Vagina (tissue), 2 donors: ENCODE data around the gene KIF1A.

Experiments used
- CTCF ChIP-seq, 3 experiments: fragments of 450-650 bp in 2 of 3; fragments of 200-600 bp in 1 of 3; sonication (generic) in 1 of 3; IDR thresholded peaks; one replicate each; pipeline ENCODE4 v1.5.1; 2017 to 2019; ENCODE audit warnings: antibody characterized with exemption in 3 of 3, mild to moderate bottlenecking in 2 of 3, moderate library complexity in 2 of 3
- POLR2A ChIP-seq, 2 donors: fragments of 450-650 bp; IDR thresholded peaks; one replicate each; pipeline ENCODE4 v1.6.1; 2017; ENCODE audit warnings: antibody characterized with exemption in 2 of 2, mild to moderate bottlenecking in 2 of 2, moderate library complexity in 2 of 2
- POLR2AphosphoS5 ChIP-seq, 2 donors: sonication (generic); formaldehyde crosslinking; IDR thresholded peaks; one replicate each; pipeline ENCODE4 v1.9.0; 2017; ENCODE audit warnings: antibody characterized with exemption in 2 of 2, mild to moderate bottlenecking in 2 of 2, low read depth in 1 of 2; ENCODE audit not compliant: insufficient read depth in 1 of 2

GRCh38 chr2:240858871-240859270, 38.9 kb upstream of the KIF1A start:
- TF ChIP-seq CTCF (IDR thresholded peaks at IDR 0.05) (no peak), POLR2A (IDR thresholded peaks at IDR 0.05) (no peak), POLR2AphosphoS5 (IDR thresholded peaks at IDR 0.05; ENCODE audit: insufficient read depth in 1 of 2, low read depth in 1 of 2) (no peak)
